HCT116 (cell line): ENCODE results near the gene FAM20B.

Source experiments
- ATF3 ChIP-seq: IDR thresholded peaks from 2 replicates; pipeline ENCODE4 v1.6.1; 2012
- CTCF ChIP-seq, 3 experiments: fragments of 200-600 bp in 1 of 3; sonication (generic) in 1 of 3; IDR thresholded peaks in 2 of 3; conservative IDR thresholded peaks in 1 of 3; 2 replicates each; pipeline ENCODE4 v1.5.1; 2012 to 2017; ENCODE audit warnings: low read depth in 2 of 3, low read length in 2 of 3, antibody characterized with exemption in 1 of 3, borderline replicate concordance in 1 of 3, control low read depth in 1 of 3, mild to moderate bottlenecking in 1 of 3, mixed read lengths in 1 of 3, mixed run types in 1 of 3, moderate library complexity in 1 of 3; ENCODE audit not compliant: insufficient read depth in 1 of 3
- EZH2 ChIP-seq: fragments of 200-600 bp; sonication (generic); IDR thresholded peaks from 2 replicates; pipeline ENCODE4 v1.6.1; 2017; ENCODE audit warnings: antibody characterized with exemption, mixed run types
- MAX ChIP-seq: IDR thresholded peaks from 2 replicates; pipeline ENCODE4 v1.6.1; 2012
- POLR2A ChIP-seq: IDR thresholded peaks from 2 replicates; pipeline ENCODE4 v1.7.0; 2011; ENCODE audit warnings: borderline replicate concordance; ENCODE audit not compliant: insufficient read depth, insufficient read length; ENCODE audit errors: extremely low read depth
- POLR2AphosphoS5 ChIP-seq: IDR thresholded peaks from 2 replicates; pipeline ENCODE4 v1.6.1; 2011; ENCODE audit warnings: mild to moderate bottlenecking, low read depth, low read length, moderate library complexity
- SIN3A ChIP-seq: IDR thresholded peaks from 2 replicates; pipeline ENCODE4 v1.6.1; 2012; ENCODE audit warnings: low read depth
- SP1 ChIP-seq: IDR thresholded peaks from 2 replicates; pipeline ENCODE4 v1.6.1; 2012; ENCODE audit warnings: low read depth
- ZBTB33 ChIP-seq: IDR thresholded peaks from 2 replicates; pipeline ENCODE4 v1.6.1; 2011; ENCODE audit warnings: mild to moderate bottlenecking, low read length, moderate library complexity; ENCODE audit not compliant: insufficient replicate concordance; ENCODE audit errors: extremely low read depth
- TF ChIP-seq, protein P1 (sequence below): IDR thresholded peaks from 2 replicates; pipeline ENCODE4 v1.6.1; 2012; ENCODE audit warnings: low read depth

DNA sequence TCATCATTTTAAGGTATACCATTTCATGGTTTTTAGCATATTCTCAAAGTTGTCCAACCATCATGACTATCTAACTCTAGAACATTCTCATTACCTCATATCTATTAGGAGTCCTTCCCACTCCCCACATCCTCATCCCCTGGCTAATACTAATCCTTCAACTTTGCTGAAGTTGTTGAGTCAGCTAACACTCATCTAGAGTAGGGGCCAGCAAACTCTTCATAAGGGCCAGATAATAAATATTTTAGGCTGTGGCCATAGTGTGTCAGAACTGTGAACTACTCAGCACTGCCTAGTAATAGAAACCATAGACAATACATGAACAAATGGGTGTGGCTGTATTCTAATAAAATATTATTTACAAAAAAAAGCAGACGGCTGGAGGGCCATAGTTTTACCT lies 99.2 kb downstream of the FAM20B start:
- TF ChIP-seq POLR2A (no peak), EZH2 (no peak), CTCF (IDR thresholded peaks at IDR 0.05 in 2 of 3, conservative IDR thresholded peaks at IDR 0.05 in 1 of 3; ENCODE audit: borderline replicate concordance in 1 of 3, insufficient read depth in 1 of 3, low read depth in 2 of 3, low read length in 2 of 3) (no peak), ATF3 (no peak), SP1 (no peak), ZBTB33 (no peak), MAX (no peak), POLR2AphosphoS5 (no peak), SIN3A (no peak)
- TF ChIP-seq, protein P1, sequence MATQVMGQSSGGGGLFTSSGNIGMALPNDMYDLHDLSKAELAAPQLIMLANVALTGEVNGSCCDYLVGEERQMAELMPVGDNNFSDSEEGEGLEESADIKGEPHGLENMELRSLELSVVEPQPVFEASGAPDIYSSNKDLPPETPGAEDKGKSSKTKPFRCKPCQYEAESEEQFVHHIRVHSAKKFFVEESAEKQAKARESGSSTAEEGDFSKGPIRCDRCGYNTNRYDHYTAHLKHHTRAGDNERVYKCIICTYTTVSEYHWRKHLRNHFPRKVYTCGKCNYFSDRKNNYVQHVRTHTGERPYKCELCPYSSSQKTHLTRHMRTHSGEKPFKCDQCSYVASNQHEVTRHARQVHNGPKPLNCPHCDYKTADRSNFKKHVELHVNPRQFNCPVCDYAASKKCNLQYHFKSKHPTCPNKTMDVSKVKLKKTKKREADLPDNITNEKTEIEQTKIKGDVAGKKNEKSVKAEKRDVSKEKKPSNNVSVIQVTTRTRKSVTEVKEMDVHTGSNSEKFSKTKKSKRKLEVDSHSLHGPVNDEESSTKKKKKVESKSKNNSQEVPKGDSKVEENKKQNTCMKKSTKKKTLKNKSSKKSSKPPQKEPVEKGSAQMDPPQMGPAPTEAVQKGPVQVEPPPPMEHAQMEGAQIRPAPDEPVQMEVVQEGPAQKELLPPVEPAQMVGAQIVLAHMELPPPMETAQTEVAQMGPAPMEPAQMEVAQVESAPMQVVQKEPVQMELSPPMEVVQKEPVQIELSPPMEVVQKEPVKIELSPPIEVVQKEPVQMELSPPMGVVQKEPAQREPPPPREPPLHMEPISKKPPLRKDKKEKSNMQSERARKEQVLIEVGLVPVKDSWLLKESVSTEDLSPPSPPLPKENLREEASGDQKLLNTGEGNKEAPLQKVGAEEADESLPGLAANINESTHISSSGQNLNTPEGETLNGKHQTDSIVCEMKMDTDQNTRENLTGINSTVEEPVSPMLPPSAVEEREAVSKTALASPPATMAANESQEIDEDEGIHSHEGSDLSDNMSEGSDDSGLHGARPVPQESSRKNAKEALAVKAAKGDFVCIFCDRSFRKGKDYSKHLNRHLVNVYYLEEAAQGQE, result no peak
